OCI-LY7 (cell line): ENCODE results near the gene CDH22. TPM values are rescaled to one million over a fixed set of nuclear protein-coding genes. Genes with fewer than 3 reads are reported as not detected.

ENCODE experiments used
- BruUV-seq: library from RNA; stranded (reverse); fragments of 400-500 nt; replicated peaks from 2 replicates; lab custom pipeline; 2021; lab: Mats Ljungman, UMichigan
- CTCF ChIA-PET: fragments of 300-600 bp; sonication (Branson Sonifier 250); formaldehyde crosslinking; loops from one replicate; lab custom pipeline; 2022; ENCODE audit warnings: antibody characterized with exemption; ENCODE audit not compliant: unreplicated experiment; lab: Charles Lee
- POLR2A ChIA-PET: fragments of 300-600 bp; sonication (Branson Sonifier 250); formaldehyde crosslinking; loops from one replicate; lab custom pipeline; 2022; ENCODE audit warnings: antibody characterized with exemption; lab: Charles Lee
- DNase-seq: peaks from one replicate; pipeline ENCODE4 v3.0.0-alpha.2; 2015; ENCODE audit warnings: low spot score
- H2AFZ ChIP-seq: fragments of 200-600 bp; sonication (generic), shearing (Covaris generic); 2 replicates; pipeline ENCODE4 v1.6.1; 2014; ENCODE audit warnings: mild to moderate bottlenecking, antibody characterized with exemption, low read length, moderate library complexity
- H3K27ac ChIP-seq: fragments of 200-600 bp; sonication (generic); 2 replicates; pipeline ENCODE4 v1.5.1; 2014; ENCODE audit warnings: mixed run types, low read depth, mild to moderate bottlenecking, moderate library complexity, low read length, inconsistent platforms; ENCODE audit not compliant: poor library complexity, severe bottlenecking
- H3K36me3 ChIP-seq: fragments of 200-600 bp; sonication (generic); 2 replicates; pipeline ENCODE4 v1.6.1; 2014; ENCODE audit warnings: mild to moderate bottlenecking, antibody characterized with exemption, low read length, moderate library complexity, mixed read lengths; ENCODE audit not compliant: insufficient read depth
- H3K4me1 ChIP-seq: fragments of 200-600 bp; sonication (generic); 2 replicates; pipeline ENCODE4 v1.5.1; 2014; ENCODE audit warnings: mild to moderate bottlenecking, low read length; ENCODE audit not compliant: insufficient read depth, poor library complexity, severe bottlenecking
- H3K4me2 ChIP-seq: fragments of 200-600 bp; sonication (generic); 2 replicates; pipeline ENCODE4 v1.6.1; 2014; ENCODE audit warnings: mild to moderate bottlenecking, low read length
- H3K4me3 ChIP-seq: fragments of 200-600 bp; sonication (generic); 2 replicates; pipeline ENCODE4 v1.5.1; 2014; ENCODE audit warnings: mild to moderate bottlenecking, low read depth, low read length; ENCODE audit not compliant: poor library complexity, severe bottlenecking
- H3K79me2 ChIP-seq: fragments of 200-600 bp; sonication (generic); 2 replicates; pipeline ENCODE4 v1.6.1; 2016; ENCODE audit warnings: low read depth, mild to moderate bottlenecking, low read length, moderate library complexity, mixed read lengths; ENCODE audit not compliant: insufficient read depth
- H3K9me2 ChIP-seq: fragments of 200-600 bp; sonication (generic); 2 replicates; pipeline ENCODE4 v1.6.1; 2016; ENCODE audit warnings: mild to moderate bottlenecking, low read length, mixed read lengths; ENCODE audit not compliant: insufficient read depth
- H3K9me3 ChIP-seq: fragments of 200-600 bp; sonication (generic); 2 replicates; pipeline ENCODE4 v1.6.1; 2014; ENCODE audit warnings: mild to moderate bottlenecking, mixed run types, low read length, mixed read lengths
- H4K20me1 ChIP-seq: fragments of 200-600 bp; sonication (generic); 2 replicates; pipeline ENCODE4 v1.6.1; 2014; ENCODE audit warnings: mild to moderate bottlenecking, antibody characterized with exemption, low read length, moderate library complexity, mixed read lengths; ENCODE audit not compliant: insufficient read depth
- EZH2phosphoT487 ChIP-seq: fragments of 200-600 bp; sonication (generic); IDR thresholded peaks from 2 replicates; pipeline ENCODE4 v1.6.1; 2018; ENCODE audit warnings: low read depth, borderline replicate concordance, mild to moderate bottlenecking, mixed run types, antibody characterized with exemption, low read length, moderate library complexity, mixed read lengths
- intact Hi-C: fragments of 100-400 bp; cut with micrococcal nuclease; formaldehyde crosslinking; loops from one replicate; pipeline ENCODE4 v1.10.0; 2022; ENCODE audit not compliant: unreplicated experiment
- total RNA-seq, 2 experiments: library from RNA; depleted of rRNA in 1 of 2; stranded (reverse); fragments of >200 nt in 1 of 2; shearing (Covaris generic) in 1 of 2; gene quantifications; 2 replicates each; pipeline ENCODE4 v1.2.3, GENCODE V29; 2014 to 2022
- TF ChIP-seq, protein P1 (sequence below): fragments of 200-600 bp; sonication (generic); conservative IDR thresholded peaks from 2 replicates; pipeline ENCODE4 v1.5.1; 2014; ENCODE audit warnings: mild to moderate bottlenecking, antibody characterized with exemption, low read length, moderate library complexity, mixed read lengths

Gene CDH22
- total RNA-seq, 2 experiments from 2014 or later: not detected

DNA sequence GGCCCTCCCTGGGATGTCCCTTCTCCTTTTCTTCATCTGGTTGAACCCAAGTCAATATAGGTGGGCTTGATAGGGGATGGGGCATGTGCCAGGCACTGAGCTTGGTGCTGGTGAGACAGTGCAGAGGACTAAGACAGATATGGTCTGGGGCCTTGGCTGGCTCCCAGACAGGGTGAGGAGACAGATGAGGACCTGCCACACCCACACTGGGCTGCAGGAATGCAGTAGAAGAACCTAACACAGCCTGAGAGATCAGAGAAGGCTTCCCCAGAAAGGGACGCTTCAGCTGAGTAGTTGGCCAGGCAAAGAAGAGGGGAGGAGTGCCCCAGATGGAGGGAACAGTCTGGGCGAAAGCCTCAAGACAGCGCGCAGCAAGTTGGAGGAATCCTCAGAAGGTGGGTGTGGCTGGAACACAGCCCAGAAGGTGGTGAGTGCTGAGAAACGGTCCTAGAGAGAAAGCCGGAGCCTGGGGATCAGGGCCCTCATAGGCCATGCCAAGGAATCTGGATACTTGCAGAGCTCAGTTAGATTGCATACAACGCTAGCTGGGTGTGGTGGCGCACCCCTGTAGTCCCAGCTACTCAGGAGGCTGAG is 163.8 kb downstream of the CDH22 start:
- H3K79me2 ChIP-seq: no peaks in the 10 kb centered on the region
- TF ChIP-seq EZH2phosphoT487: no peak
- TF ChIP-seq, protein P1, sequence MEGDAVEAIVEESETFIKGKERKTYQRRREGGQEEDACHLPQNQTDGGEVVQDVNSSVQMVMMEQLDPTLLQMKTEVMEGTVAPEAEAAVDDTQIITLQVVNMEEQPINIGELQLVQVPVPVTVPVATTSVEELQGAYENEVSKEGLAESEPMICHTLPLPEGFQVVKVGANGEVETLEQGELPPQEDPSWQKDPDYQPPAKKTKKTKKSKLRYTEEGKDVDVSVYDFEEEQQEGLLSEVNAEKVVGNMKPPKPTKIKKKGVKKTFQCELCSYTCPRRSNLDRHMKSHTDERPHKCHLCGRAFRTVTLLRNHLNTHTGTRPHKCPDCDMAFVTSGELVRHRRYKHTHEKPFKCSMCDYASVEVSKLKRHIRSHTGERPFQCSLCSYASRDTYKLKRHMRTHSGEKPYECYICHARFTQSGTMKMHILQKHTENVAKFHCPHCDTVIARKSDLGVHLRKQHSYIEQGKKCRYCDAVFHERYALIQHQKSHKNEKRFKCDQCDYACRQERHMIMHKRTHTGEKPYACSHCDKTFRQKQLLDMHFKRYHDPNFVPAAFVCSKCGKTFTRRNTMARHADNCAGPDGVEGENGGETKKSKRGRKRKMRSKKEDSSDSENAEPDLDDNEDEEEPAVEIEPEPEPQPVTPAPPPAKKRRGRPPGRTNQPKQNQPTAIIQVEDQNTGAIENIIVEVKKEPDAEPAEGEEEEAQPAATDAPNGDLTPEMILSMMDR: no peak
- H3K9me3 ChIP-seq: no peaks in the 10 kb centered on the region
- H3K4me3 ChIP-seq: no peak overlapping the region
- no peak overlapping the region for H3K27ac ChIP-seq
- no peak overlapping the region for H2AFZ ChIP-seq
- no peaks in the 10 kb centered on the region for H3K36me3 ChIP-seq
- DNase-seq: no peak
- no TSS peak for BruUV-seq
- intact Hi-C loops: no loop called here
- no peaks in the 10 kb centered on the region for H3K9me2 ChIP-seq
- no peaks in the 10 kb centered on the region for H3K4me1 ChIP-seq
- H3K4me2 ChIP-seq: no peak overlapping the region
- POLR2A ChIA-PET: no interaction called here
- CTCF ChIA-PET: no interaction called here
- no peaks in the 10 kb centered on the region for H4K20me1 ChIP-seq

DNA sequence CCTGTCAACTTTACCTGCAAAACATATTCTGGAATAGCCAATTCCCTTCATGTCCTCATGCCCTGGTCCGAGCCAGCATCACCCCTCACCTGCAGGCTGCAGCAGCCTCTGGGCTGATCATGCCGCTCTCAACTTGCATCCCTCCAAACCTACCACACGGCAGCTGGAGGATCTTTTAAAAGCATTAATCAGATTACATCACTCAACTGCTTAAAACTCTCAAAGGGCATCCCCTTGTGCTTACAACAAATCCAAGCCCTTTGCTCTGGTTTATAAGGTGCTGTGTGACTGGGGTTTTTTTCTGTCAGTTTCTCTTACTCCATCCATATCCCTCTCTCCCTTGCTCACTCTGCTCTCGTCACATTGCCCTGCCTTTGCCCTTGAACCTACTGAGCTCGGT is 166.2 kb downstream of the CDH22 start:
- no peak overlapping the region for H3K27ac ChIP-seq
- no peaks in the 10 kb centered on the region for H3K9me3 ChIP-seq
- no TSS peak for BruUV-seq
- no peaks in the 10 kb centered on the region; the same call in 1 of the 2 replicates for H4K20me1 ChIP-seq
- H2AFZ ChIP-seq: no peak overlapping the region
- DNase-seq: no peak
- H3K4me1 ChIP-seq: no peaks in the 10 kb centered on the region
- H3K36me3 ChIP-seq: no peaks in the 10 kb centered on the region
- no peak overlapping the region for H3K4me3 ChIP-seq
- CTCF ChIA-PET: interaction anchor here (0.6 kb wide), 1 partner anchor 563 kb away, joined by 3 read pairs; no protein-coding TSS in a partner anchor
- no peaks in the 10 kb centered on the region for H3K9me2 ChIP-seq
- TF ChIP-seq, protein P1: no peak
- no peak for TF ChIP-seq EZH2phosphoT487
- H3K4me2 ChIP-seq: no peak overlapping the region
- no peaks in the 10 kb centered on the region for H3K79me2 ChIP-seq
- intact Hi-C loops: no loop called here
- POLR2A ChIA-PET: no interaction called here

DNA sequence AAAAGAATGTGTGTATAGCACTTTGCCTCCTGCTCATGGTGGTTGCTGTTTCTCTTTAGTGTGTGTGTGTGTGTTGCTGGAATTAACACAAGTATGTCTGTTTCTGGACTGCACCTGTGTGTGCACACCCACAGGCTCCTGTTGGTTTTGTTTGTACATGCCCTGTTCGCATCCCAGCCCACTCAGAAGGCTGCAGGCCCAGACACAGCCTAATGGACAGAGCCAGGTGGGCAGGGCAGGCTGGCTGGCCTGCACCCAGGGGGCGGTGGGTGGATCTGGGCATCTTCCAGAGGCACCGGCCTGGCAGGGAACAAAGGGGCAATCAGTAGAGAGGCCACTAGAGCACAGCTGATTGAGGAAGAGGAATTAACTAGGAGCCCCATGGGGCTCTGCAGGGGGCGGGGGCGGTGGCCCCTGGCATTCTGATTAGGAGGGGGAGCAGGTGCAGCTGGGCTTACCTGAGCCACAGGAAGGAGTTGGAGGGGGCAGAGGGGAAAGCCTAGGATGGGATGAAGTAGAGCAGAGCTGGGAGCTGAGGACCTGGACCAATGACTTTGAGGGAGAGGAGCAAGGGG is 168.3 kb downstream of the CDH22 start:
- Histone ChIP-seq H2AFZ (no peak overlapping the region), H4K20me1 (no peaks in the 10 kb centered on the region; the same call in 1 of the 2 replicates), H3K4me3 (no peak overlapping the region), H3K27ac (no peak overlapping the region), H3K79me2 (no peaks in the 10 kb centered on the region), H3K36me3 (no peaks in the 10 kb centered on the region), H3K4me1 (no peaks in the 10 kb centered on the region), H3K9me2 (no peaks in the 10 kb centered on the region), H3K4me2 (no peak overlapping the region), H3K9me3 (no peaks in the 10 kb centered on the region)
- TF ChIP-seq, protein P1: no peak
- no peak for TF ChIP-seq EZH2phosphoT487
- ChIA-PET CTCF (no interaction called here), POLR2A (no interaction called here)
- BruUV-seq: no TSS peak
- DNase-seq: no peak
- intact Hi-C loops: no loop called here
